Nephron (organoid): ENCODE measurements around the gene EPS15.
A peak's percentile ranks its signal among the peaks of the same experiment; 100 is the strongest.
"Not testable (repeated sequence)": the region's sequence is repeated elsewhere in the genome, so short reads cannot be mapped to it uniquely, and the experiment has no call there.

Experiments
- H3K27ac Mint-ChIP-seq, 3 experiments: 2 replicates each; pipeline ENCODE4 v1.8.0; 2020; ENCODE audit warnings: mixed read lengths in 3 of 3, mild to moderate bottlenecking in 2 of 3, moderate library complexity in 1 of 3
- H3K27me3 Mint-ChIP-seq: 2 replicates; pipeline ENCODE4 v1.8.0; 2021; ENCODE audit warnings: low read depth, mild to moderate bottlenecking, moderate library complexity, mixed read lengths
- H3K36me3 Mint-ChIP-seq: 2 replicates; pipeline ENCODE4 v1.8.0; 2020; ENCODE audit warnings: low read depth, mixed read lengths
- H3K4me1 Mint-ChIP-seq: 2 replicates; pipeline ENCODE4 v1.8.0; 2020; ENCODE audit warnings: mixed read lengths
- H3K4me3 Mint-ChIP-seq, 3 experiments: 2 replicates each; pipeline ENCODE4 v1.8.0; 2020; ENCODE audit warnings: mild to moderate bottlenecking in 3 of 3, mixed read lengths in 3 of 3, moderate library complexity in 2 of 3
- H3K9me3 Mint-ChIP-seq: 2 replicates; pipeline ENCODE4 v1.8.0; 2020; ENCODE audit warnings: mixed read lengths
- CTCF ChIP-seq, 3 experiments: fragments of 200-600 bp; sonication (generic); IDR thresholded peaks; one replicate each; pipeline ENCODE4 v1.5.0; 2021; ENCODE audit warnings: antibody characterized with exemption in 3 of 3; ENCODE audit not compliant: unreplicated experiment in 3 of 3

EPS15 gene

GRCh38 chr1:51417496-51418383, 101.3 kb downstream of the EPS15 start:
- Mint-ChIP-seq H3K27me3 (no peaks in the 10 kb centered on the region), H3K4me3 (no peak overlapping the region), H3K4me1 (peaks cover 38% of the 10 kb centered on the region), H3K36me3 (peaks cover 27% of the 10 kb centered on the region), H3K9me3 (no peaks in the 10 kb centered on the region), H3K27ac (no peak overlapping the region)
- TF ChIP-seq CTCF (IDR thresholded peaks at IDR 0.05; ENCODE audit: unreplicated experiment in 3 of 3) = no peak

- peaks cover 32% of the 10 kb centered on the region for H3K36me3 Mint-ChIP-seq
- no peaks in the 10 kb centered on the region for H3K27me3 Mint-ChIP-seq
- peaks cover 31% of the 10 kb centered on the region for H3K4me1 Mint-ChIP-seq
- H3K4me3 Mint-ChIP-seq = no peak overlapping the region
- TF ChIP-seq CTCF (IDR thresholded peaks at IDR 0.05; ENCODE audit: unreplicated experiment in 3 of 3) = no peak
- no peak overlapping the region for H3K27ac Mint-ChIP-seq
- no peaks in the 10 kb centered on the region for H3K9me3 Mint-ChIP-seq
Measured at GRCh38 chr1:51416910-51417309, 102.2 kb downstream of the EPS15 start.

- Mint-ChIP-seq H3K9me3 (no peaks in the 10 kb centered on the region), H3K4me3 (peak overlapping the region in 1 of 3 experiments; percentile 35), H3K4me1 (peaks cover 23% of the 10 kb centered on the region), H3K27me3 (no peaks in the 10 kb centered on the region), H3K36me3 (peaks cover 34% of the 10 kb centered on the region), H3K27ac (peak overlapping the region in 1 of 3 experiments; percentile 72)
- no peak for TF ChIP-seq CTCF (IDR thresholded peaks at IDR 0.05; ENCODE audit: unreplicated experiment in 3 of 3)
Measured at GRCh38 chr1:51415963-51416362, 103.1 kb downstream of the EPS15 start.

- no peaks in the 10 kb centered on the region for H3K9me3 Mint-ChIP-seq
- H3K4me3 Mint-ChIP-seq = no peak overlapping the region
- H3K4me1 Mint-ChIP-seq = peaks cover 17% of the 10 kb centered on the region
- no peaks in the 10 kb centered on the region for H3K27me3 Mint-ChIP-seq
- TF ChIP-seq CTCF (IDR thresholded peaks at IDR 0.05; ENCODE audit: unreplicated experiment in 3 of 3) = no peak
- H3K36me3 Mint-ChIP-seq = peaks cover 33% of the 10 kb centered on the region
- H3K27ac Mint-ChIP-seq = no peak overlapping the region
Measured at GRCh38 chr1:51414811-51415210, 104.3 kb downstream of the EPS15 start.

- H3K4me1 Mint-ChIP-seq = not testable (repeated sequence)
Measured at GRCh38 chr1:51411820-51412219, 107.2 kb downstream of the EPS15 start.

GRCh38 chr1:51410568-51411460, 108.3 kb downstream of the EPS15 start:
- TF ChIP-seq CTCF (IDR thresholded peaks at IDR 0.05; ENCODE audit: unreplicated experiment in 3 of 3) = no peak
- H3K36me3 Mint-ChIP-seq = peaks cover 42% of the 10 kb centered on the region
- no peaks in the 10 kb centered on the region for H3K9me3 Mint-ChIP-seq
- peaks cover 2% of the 10 kb centered on the region for H3K4me1 Mint-ChIP-seq
- H3K27ac Mint-ChIP-seq = no peak overlapping the region
- H3K27me3 Mint-ChIP-seq = no peaks in the 10 kb centered on the region
- no peak overlapping the region for H3K4me3 Mint-ChIP-seq

More at GRCh38 chr1:51411820-51412219, 107.2 kb downstream of the EPS15 start:
- H3K4me3 Mint-ChIP-seq, H3K27ac Mint-ChIP-seq, H3K9me3 Mint-ChIP-seq, H3K27me3 Mint-ChIP-seq: not testable (repeated sequence)
- peaks cover 37% of the 10 kb centered on the region for H3K36me3 Mint-ChIP-seq

GRCh38 chr1:51409755-51410541, 109.1 kb downstream of the EPS15 start:
- H3K4me1 Mint-ChIP-seq, H3K9me3 Mint-ChIP-seq, H3K4me3 Mint-ChIP-seq, H3K27ac Mint-ChIP-seq, H3K27me3 Mint-ChIP-seq: not testable (repeated sequence)
- H3K36me3 Mint-ChIP-seq = peaks cover 46% of the 10 kb centered on the region
